Liver (tissue), 9 donors: ENCODE results near the gene JPH3. TPM values are rescaled to one million over a fixed set of nuclear protein-coding genes. Genes with fewer than 3 reads are reported as not detected.

Experiments
- DNase-seq: peaks from one replicate; pipeline ENCODE4 v3.0.0-alpha.2; 2017; ENCODE audit warnings: low spot score
- H3K27ac ChIP-seq, 2 donors: one replicate each; pipeline ENCODE4 v1.7.0; 2013; ENCODE audit warnings: inconsistent platforms in 2 of 2, low read length in 2 of 2, control low read depth in 1 of 2, low read depth in 1 of 2, mild to moderate bottlenecking in 1 of 2
- H3K27me3 ChIP-seq, 4 donors: one replicate each; pipeline versions ENCODE4 v1.6.1 to v1.7.0; 2013; ENCODE audit warnings: low read length in 3 of 4, inconsistent platforms in 1 of 4, mild to moderate bottlenecking in 1 of 4, moderate library complexity in 1 of 4; ENCODE audit not compliant: control insufficient read depth in 4 of 4, insufficient read depth in 4 of 4
- H3K36me3 ChIP-seq, 4 donors: one replicate each; pipeline versions ENCODE4 v1.6.1 to v1.7.0; 2013; ENCODE audit warnings: low read length in 3 of 4, mild to moderate bottlenecking in 3 of 4, low read depth in 1 of 4, moderate library complexity in 1 of 4; ENCODE audit not compliant: control insufficient read depth in 4 of 4, insufficient read depth in 3 of 4
- H3K4me1 ChIP-seq, 4 donors: one replicate each; pipeline versions ENCODE4 v1.6.1 to v1.7.0; 2013; ENCODE audit warnings: low read length in 3 of 4, mild to moderate bottlenecking in 3 of 4, moderate library complexity in 1 of 4; ENCODE audit not compliant: control insufficient read depth in 4 of 4, insufficient read depth in 4 of 4
- H3K4me3 ChIP-seq, 3 donors: one replicate each; pipeline versions ENCODE4 v1.6.1 to v1.7.0; 2013; ENCODE audit warnings: low read length in 3 of 3, control low read depth in 1 of 3, low read depth in 1 of 3, mild to moderate bottlenecking in 1 of 3
- H3K9ac ChIP-seq, 2 donors: one replicate each; pipeline ENCODE4 v1.7.0; 2013; ENCODE audit warnings: low read length in 2 of 2, mild to moderate bottlenecking in 2 of 2, moderate library complexity in 2 of 2, control low read depth in 1 of 2, low read depth in 1 of 2
- H3K9me3 ChIP-seq, 4 donors: one replicate each; pipeline versions ENCODE4 v1.6.1 to v1.7.0; 2013; ENCODE audit warnings: low read length in 3 of 4; ENCODE audit not compliant: control insufficient read depth in 4 of 4
- EGR1 ChIP-seq, 2 donors: IDR thresholded peaks; 2 replicates each; pipeline ENCODE4 v1.6.1; 2016 to 2018; ENCODE audit warnings: antibody characterized with exemption in 2 of 2, low read depth in 2 of 2
- FOXA1 ChIP-seq: IDR thresholded peaks from 2 replicates; pipeline ENCODE4 v1.6.1; 2016; ENCODE audit warnings: antibody characterized with exemption
- FOXA2 ChIP-seq: IDR thresholded peaks from 2 replicates; pipeline ENCODE4 v1.6.1; 2016; ENCODE audit warnings: antibody characterized with exemption
- GABPA ChIP-seq, 2 donors: IDR thresholded peaks in 1 of 2; conservative IDR thresholded peaks in 1 of 2; 2 replicates each; pipeline ENCODE4 v1.6.1; 2016; ENCODE audit warnings: antibody characterized with exemption in 2 of 2, mild to moderate bottlenecking in 1 of 2, moderate library complexity in 1 of 2
- HNF4A ChIP-seq, 2 donors: conservative IDR thresholded peaks; 2 replicates each; pipeline ENCODE4 v1.6.1; 2016; ENCODE audit warnings: antibody characterized with exemption in 2 of 2, mild to moderate bottlenecking in 2 of 2
- HNF4G ChIP-seq: IDR thresholded peaks from 2 replicates; pipeline ENCODE4 v1.6.1; 2016; ENCODE audit warnings: antibody characterized with exemption
- JUND ChIP-seq, 2 donors: IDR thresholded peaks; 2 replicates each; pipeline ENCODE4 v1.6.1; 2016; ENCODE audit warnings: antibody characterized with exemption in 2 of 2
- NR2F2 ChIP-seq: IDR thresholded peaks from 2 replicates; pipeline ENCODE4 v1.6.1; 2016; ENCODE audit warnings: antibody characterized with exemption
- RAD21 ChIP-seq, 2 donors: IDR thresholded peaks; 2 replicates each; pipeline ENCODE4 v1.6.1; 2016; ENCODE audit warnings: antibody characterized with exemption in 2 of 2, mild to moderate bottlenecking in 2 of 2
- RXRA ChIP-seq, 2 donors: IDR thresholded peaks; 2 replicates each; pipeline ENCODE4 v1.6.1; 2017 to 2018; ENCODE audit warnings: antibody characterized with exemption in 2 of 2, mild to moderate bottlenecking in 1 of 2
- SP1 ChIP-seq: IDR thresholded peaks from 2 replicates; pipeline ENCODE4 v1.6.1; 2018; ENCODE audit warnings: antibody characterized with exemption, mild to moderate bottlenecking
- TAF1 ChIP-seq: conservative IDR thresholded peaks from 2 replicates; pipeline ENCODE4 v1.6.1; 2016; ENCODE audit warnings: antibody characterized with exemption, mild to moderate bottlenecking
- YY1 ChIP-seq: IDR thresholded peaks from 2 replicates; pipeline ENCODE4 v1.6.1; 2016; ENCODE audit warnings: antibody characterized with exemption, mild to moderate bottlenecking
- WGBS: extraction: QIAGEN DNeasy Blood & Tissue Kit; methylation state at CpG from one replicate; pipeline ENCODE4 v1.1.7; 2013; 5-methylcytosine and 5-hydroxymethylcytosine counted together
- polyA plus RNA-seq, 2 donors: library from polyadenylated mRNA; stranded (reverse) in 1 of 2; unstranded in 1 of 2; fragments of 200-250 nt in 1 of 2; fragments of >200 nt in 1 of 2; fragmentation: Nextera tagmentation in 1 of 2; extraction: Ambion mirVana in 1 of 2; gene quantifications; one replicate each; pipeline versions ENCODE4 v1.2.1 to v1.2.3, GENCODE V29; 2013 to 2015
- total RNA-seq, 2 donors: library from RNA; depleted of rRNA; stranded (reverse); fragments of >200 nt; gene quantifications; one replicate each; pipeline ENCODE4 v1.2.3, GENCODE V29; 2014
- TF ChIP-seq, protein P1 (sequence below): IDR thresholded peaks from 2 replicates; pipeline ENCODE4 v1.6.1; 2016; ENCODE audit warnings: antibody characterized with exemption
- TF ChIP-seq, protein P2 (sequence below): IDR thresholded peaks from 2 replicates; pipeline ENCODE4 v1.6.1; 2016; ENCODE audit warnings: antibody characterized with exemption
- TF ChIP-seq, protein P3 (sequence below): IDR thresholded peaks from 2 replicates; pipeline ENCODE4 v1.6.1; 2016; ENCODE audit warnings: antibody characterized with exemption
- TF ChIP-seq, protein P4 (sequence below): IDR thresholded peaks from 2 replicates; pipeline ENCODE4 v1.6.1; 2016; ENCODE audit warnings: antibody characterized with exemption, mild to moderate bottlenecking
- TF ChIP-seq, protein P5 (sequence below): fragments of 150-350 bp; IDR thresholded peaks from 2 replicates; pipeline ENCODE4 v1.5.1; 2017; ENCODE audit warnings: improper control_type of control experiment, low read depth, low read length; ENCODE audit not compliant: missing input control
- donor health status: healthy.
- donor health status: healthy.
- donor health status: healthy.
- donor health status: healthy.
- donor health status: healthy.

The JPH3 gene
- total and polyA plus RNA-seq, 4 donors = under 0.01 to 0.09 (median 0.04) TPM

DNA sequence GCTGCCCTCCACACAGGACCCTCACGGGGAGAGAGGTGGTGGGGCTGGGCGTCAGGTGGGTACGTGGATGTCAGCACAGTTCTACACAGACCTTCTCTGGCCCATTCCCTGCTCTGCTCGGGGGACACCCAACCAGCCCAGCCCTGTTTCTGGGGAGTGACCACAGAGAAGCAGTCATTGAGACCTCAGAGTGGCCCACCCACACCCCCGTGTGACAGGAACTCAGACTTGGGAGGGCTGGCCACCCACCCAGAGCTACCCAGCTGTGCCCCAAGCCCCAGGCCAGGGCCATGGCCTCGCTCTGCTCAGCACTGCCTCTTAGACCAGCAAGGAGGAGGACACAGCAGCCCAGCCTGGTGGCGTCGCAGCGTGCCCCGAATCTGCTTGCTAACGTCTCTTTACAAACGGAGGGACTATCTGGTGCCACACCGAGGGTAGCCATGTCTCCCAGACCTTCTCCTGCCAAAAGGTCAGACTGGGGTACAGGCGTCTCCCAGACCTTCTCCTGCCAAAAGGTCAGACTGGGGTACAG lies 85.8 kb downstream of the JPH3 start:
- Histone ChIP-seq H3K27ac (no peak overlapping the region), H3K4me1 (no peaks in the 10 kb centered on the region), H3K9me3 (no peaks in the 10 kb centered on the region), H3K9ac (no peak overlapping the region), H3K36me3 (no peaks in the 10 kb centered on the region), H3K4me3 (no peak overlapping the region), H3K27me3 (no peaks in the 10 kb centered on the region)
- TF ChIP-seq JUND (IDR thresholded peaks at IDR 0.05) (no peak), NR2F2 (no peak), RXRA (IDR thresholded peaks at IDR 0.05) (no peak)
- TF ChIP-seq, protein P1, sequence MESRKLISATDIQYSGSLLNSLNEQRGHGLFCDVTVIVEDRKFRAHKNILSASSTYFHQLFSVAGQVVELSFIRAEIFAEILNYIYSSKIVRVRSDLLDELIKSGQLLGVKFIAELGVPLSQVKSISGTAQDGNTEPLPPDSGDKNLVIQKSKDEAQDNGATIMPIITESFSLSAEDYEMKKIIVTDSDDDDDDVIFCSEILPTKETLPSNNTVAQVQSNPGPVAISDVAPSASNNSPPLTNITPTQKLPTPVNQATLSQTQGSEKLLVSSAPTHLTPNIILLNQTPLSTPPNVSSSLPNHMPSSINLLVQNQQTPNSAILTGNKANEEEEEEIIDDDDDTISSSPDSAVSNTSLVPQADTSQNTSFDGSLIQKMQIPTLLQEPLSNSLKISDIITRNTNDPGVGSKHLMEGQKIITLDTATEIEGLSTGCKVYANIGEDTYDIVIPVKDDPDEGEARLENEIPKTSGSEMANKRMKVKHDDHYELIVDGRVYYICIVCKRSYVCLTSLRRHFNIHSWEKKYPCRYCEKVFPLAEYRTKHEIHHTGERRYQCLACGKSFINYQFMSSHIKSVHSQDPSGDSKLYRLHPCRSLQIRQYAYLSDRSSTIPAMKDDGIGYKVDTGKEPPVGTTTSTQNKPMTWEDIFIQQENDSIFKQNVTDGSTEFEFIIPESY = no peak
- TF ChIP-seq, protein P2, sequence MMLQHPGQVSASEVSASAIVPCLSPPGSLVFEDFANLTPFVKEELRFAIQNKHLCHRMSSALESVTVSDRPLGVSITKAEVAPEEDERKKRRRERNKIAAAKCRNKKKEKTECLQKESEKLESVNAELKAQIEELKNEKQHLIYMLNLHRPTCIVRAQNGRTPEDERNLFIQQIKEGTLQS = no peak
- TF ChIP-seq, protein P3, sequence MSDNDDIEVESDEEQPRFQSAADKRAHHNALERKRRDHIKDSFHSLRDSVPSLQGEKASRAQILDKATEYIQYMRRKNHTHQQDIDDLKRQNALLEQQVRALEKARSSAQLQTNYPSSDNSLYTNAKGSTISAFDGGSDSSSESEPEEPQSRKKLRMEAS = no peak
- 82% methylated on average over 14 of the region's 14 CpGs for WGBS
- no peak for DNase-seq

DNA sequence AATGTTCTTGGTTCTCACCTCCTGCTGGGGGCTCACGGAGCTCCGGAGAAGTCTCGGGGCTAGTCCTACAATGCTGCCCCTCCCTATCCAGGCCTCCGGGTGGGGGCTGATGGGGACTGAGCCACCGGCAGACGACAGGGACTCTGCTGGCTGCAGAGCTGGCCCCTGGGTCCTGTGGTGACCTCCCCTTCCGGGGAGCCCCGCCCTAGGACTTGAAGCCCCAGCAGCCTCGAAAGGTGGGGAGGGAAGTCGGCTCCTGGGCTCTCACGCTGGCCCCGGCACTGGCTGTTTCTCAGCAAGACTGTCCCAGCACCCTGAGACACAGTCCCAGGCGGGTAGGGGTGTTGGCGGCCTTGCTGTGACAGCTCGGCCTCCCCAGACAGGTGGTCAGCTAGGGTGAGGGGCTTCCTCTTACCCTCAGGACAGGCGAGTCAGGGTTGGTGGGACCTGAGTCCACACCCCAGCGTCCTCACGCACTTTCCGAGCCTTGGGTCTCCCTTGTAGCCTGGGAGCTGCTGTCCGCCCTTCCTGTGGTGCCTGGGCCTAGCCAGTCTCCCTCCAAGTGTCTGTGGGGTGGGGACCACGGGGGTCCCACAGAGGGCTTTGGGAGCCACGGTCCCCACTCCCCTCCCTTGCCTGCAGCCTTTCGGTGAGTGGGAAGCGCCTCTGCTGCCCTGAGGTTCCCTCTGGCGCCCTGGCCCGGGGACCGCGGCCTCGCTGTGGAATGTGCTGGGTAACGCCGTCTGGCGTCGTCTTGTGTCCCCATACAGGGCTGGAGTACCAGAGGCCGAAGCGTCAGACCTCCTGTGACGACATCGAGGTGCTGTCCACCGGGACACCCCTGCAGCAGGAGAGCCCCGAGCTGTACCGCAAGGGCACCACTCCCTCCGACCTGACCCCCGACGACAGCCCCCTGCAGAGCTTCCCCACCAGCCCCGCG lies 86.8 kb downstream of the JPH3 start:
- TF ChIP-seq TAF1 (no peak), EGR1 (IDR thresholded peaks at IDR 0.05; ENCODE audit: low read depth in 2 of 2) (no peak), FOXA1 (no peak), SP1 (no peak), NR2F2 (no peak), HNF4G (no peak), GABPA (IDR thresholded peaks at IDR 0.05 in 1 of 2, conservative IDR thresholded peaks at IDR 0.05 in 1 of 2) (no peak), YY1 (no peak), HNF4A (conservative IDR thresholded peaks at IDR 0.05) (no peak), RAD21 (IDR thresholded peaks at IDR 0.05) (no peak), JUND (IDR thresholded peaks at IDR 0.05) (no peak), RXRA (IDR thresholded peaks at IDR 0.05) (no peak), FOXA2 (no peak)
- TF ChIP-seq, protein P4, sequence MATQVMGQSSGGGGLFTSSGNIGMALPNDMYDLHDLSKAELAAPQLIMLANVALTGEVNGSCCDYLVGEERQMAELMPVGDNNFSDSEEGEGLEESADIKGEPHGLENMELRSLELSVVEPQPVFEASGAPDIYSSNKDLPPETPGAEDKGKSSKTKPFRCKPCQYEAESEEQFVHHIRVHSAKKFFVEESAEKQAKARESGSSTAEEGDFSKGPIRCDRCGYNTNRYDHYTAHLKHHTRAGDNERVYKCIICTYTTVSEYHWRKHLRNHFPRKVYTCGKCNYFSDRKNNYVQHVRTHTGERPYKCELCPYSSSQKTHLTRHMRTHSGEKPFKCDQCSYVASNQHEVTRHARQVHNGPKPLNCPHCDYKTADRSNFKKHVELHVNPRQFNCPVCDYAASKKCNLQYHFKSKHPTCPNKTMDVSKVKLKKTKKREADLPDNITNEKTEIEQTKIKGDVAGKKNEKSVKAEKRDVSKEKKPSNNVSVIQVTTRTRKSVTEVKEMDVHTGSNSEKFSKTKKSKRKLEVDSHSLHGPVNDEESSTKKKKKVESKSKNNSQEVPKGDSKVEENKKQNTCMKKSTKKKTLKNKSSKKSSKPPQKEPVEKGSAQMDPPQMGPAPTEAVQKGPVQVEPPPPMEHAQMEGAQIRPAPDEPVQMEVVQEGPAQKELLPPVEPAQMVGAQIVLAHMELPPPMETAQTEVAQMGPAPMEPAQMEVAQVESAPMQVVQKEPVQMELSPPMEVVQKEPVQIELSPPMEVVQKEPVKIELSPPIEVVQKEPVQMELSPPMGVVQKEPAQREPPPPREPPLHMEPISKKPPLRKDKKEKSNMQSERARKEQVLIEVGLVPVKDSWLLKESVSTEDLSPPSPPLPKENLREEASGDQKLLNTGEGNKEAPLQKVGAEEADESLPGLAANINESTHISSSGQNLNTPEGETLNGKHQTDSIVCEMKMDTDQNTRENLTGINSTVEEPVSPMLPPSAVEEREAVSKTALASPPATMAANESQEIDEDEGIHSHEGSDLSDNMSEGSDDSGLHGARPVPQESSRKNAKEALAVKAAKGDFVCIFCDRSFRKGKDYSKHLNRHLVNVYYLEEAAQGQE = no peak
- TF ChIP-seq, protein P5, sequence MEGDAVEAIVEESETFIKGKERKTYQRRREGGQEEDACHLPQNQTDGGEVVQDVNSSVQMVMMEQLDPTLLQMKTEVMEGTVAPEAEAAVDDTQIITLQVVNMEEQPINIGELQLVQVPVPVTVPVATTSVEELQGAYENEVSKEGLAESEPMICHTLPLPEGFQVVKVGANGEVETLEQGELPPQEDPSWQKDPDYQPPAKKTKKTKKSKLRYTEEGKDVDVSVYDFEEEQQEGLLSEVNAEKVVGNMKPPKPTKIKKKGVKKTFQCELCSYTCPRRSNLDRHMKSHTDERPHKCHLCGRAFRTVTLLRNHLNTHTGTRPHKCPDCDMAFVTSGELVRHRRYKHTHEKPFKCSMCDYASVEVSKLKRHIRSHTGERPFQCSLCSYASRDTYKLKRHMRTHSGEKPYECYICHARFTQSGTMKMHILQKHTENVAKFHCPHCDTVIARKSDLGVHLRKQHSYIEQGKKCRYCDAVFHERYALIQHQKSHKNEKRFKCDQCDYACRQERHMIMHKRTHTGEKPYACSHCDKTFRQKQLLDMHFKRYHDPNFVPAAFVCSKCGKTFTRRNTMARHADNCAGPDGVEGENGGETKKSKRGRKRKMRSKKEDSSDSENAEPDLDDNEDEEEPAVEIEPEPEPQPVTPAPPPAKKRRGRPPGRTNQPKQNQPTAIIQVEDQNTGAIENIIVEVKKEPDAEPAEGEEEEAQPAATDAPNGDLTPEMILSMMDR = no peak
- TF ChIP-seq, protein P1 = no peak
- TF ChIP-seq, protein P3 = no peak
- TF ChIP-seq, protein P2 = no peak
- no peak for DNase-seq
- no peaks in the 10 kb centered on the region for H3K36me3 ChIP-seq
- no peak overlapping the region for H3K27ac ChIP-seq
- 87% methylated on average over 45 of the region's 45 CpGs for WGBS
- no peaks in the 10 kb centered on the region for H3K27me3 ChIP-seq
- no peaks in the 10 kb centered on the region for H3K9me3 ChIP-seq
- no peak overlapping the region for H3K9ac ChIP-seq
- H3K4me3 ChIP-seq = no peak overlapping the region
- no peaks in the 10 kb centered on the region for H3K4me1 ChIP-seq
